Measurements from ENCODE around the gene TYW3.

The TYW3 gene

GRCh38 chr1:74811436-74812179, 78.7 kb downstream of the TYW3 start:
- DNase-seq: peak; percentile 68 to 94

- DNase-seq: no peak
Observed at GRCh38 chr1:74812180-74812541, 79.2 kb downstream of the TYW3 start.
